ENCODE results near the gene SEC62. TPM values are rescaled to one million over a fixed set of nuclear protein-coding genes. Genes with fewer than 3 reads are reported as not detected.

The SEC62 gene
- total RNA-seq, 4 donors from 2014 or later: 20.0 to 195 (median 65.2) TPM

GRCh38 chr3:169946336-169946735 lies 20.3 kb upstream of the SEC62 start:
- no peak for TF ChIP-seq POLR2A (IDR thresholded peaks at IDR 0.05)
- TF ChIP-seq, protein P1, sequence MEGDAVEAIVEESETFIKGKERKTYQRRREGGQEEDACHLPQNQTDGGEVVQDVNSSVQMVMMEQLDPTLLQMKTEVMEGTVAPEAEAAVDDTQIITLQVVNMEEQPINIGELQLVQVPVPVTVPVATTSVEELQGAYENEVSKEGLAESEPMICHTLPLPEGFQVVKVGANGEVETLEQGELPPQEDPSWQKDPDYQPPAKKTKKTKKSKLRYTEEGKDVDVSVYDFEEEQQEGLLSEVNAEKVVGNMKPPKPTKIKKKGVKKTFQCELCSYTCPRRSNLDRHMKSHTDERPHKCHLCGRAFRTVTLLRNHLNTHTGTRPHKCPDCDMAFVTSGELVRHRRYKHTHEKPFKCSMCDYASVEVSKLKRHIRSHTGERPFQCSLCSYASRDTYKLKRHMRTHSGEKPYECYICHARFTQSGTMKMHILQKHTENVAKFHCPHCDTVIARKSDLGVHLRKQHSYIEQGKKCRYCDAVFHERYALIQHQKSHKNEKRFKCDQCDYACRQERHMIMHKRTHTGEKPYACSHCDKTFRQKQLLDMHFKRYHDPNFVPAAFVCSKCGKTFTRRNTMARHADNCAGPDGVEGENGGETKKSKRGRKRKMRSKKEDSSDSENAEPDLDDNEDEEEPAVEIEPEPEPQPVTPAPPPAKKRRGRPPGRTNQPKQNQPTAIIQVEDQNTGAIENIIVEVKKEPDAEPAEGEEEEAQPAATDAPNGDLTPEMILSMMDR (IDR thresholded peaks at IDR 0.05): no peak
- H3K9me3 ChIP-seq: no peaks in the 10 kb centered on the region
- H3K36me3 ChIP-seq: no peaks in the 10 kb centered on the region
- H3K27ac ChIP-seq: no peak overlapping the region
- no peak overlapping the region for H3K4me3 ChIP-seq
- no peak for DNase-seq
- no peaks in the 10 kb centered on the region for H3K27me3 ChIP-seq
- no peaks in the 10 kb centered on the region for H3K4me1 ChIP-seq
- intact Hi-C loops (cut with DNase I; ENCODE audit: low total_unique reads): no loop called here

DNA sequence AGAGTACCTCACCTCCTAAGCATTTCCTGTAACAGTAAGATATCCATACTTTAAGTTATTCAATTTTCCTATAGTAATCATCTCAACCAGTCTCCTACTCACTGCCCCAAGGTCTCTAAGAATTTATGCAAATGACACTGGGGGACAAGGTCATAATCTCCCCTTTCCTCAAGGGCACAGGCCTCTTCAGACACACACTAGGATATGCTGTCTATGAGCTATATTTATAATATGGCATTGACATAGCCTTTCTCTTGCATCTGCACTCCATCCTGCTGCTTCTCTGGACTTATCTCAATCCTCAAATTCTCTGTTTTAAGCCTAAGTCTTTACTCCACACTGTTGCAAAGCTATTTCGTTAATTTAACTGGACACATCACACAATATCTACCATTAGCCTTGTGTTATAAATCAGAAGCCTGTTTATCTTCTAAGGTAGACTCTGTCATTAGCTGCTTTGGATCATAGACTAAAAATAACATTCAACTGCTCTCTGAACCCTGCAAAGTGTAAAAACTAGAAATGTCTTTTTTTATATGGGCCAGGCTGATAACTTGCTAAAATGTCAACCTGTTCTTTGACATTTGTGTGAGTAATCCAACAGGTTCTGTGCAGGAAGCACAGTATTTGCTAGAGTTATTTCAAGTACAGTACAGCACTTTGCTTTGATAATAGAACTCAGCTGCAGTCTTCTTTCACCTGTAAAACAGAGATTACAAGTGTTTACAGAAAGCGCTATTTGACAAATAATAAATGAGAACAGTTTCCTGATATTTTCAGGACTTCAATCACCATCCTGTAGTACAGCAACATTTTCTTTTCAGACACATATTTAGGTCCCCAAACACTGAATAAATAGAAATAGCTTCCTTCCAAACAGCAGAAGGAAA lies 17.8 kb upstream of the SEC62 start:
- Histone ChIP-seq H3K9me3 (no peaks in the 10 kb centered on the region), H3K27me3 (no peaks in the 10 kb centered on the region), H3K4me3 (no peak overlapping the region), H3K27ac (no peak overlapping the region), H3K4me1 (no peaks in the 10 kb centered on the region), H3K36me3 (no peaks in the 10 kb centered on the region)
- DNase-seq: no peak
- TF ChIP-seq, protein P1 (IDR thresholded peaks at IDR 0.05): no peak
- TF ChIP-seq POLR2A (IDR thresholded peaks at IDR 0.05): no peak
- intact Hi-C loops (cut with DNase I; ENCODE audit: low total_unique reads): no loop called here

- no peak overlapping the region for H3K27ac ChIP-seq
- no peak for TF ChIP-seq POLR2A (IDR thresholded peaks at IDR 0.05)
- TF ChIP-seq, protein P1 (IDR thresholded peaks at IDR 0.05): no peak
These were observed 14.6 kb upstream of the SEC62 start for GRCh38 chr3:169952045-169952444.

DNA sequence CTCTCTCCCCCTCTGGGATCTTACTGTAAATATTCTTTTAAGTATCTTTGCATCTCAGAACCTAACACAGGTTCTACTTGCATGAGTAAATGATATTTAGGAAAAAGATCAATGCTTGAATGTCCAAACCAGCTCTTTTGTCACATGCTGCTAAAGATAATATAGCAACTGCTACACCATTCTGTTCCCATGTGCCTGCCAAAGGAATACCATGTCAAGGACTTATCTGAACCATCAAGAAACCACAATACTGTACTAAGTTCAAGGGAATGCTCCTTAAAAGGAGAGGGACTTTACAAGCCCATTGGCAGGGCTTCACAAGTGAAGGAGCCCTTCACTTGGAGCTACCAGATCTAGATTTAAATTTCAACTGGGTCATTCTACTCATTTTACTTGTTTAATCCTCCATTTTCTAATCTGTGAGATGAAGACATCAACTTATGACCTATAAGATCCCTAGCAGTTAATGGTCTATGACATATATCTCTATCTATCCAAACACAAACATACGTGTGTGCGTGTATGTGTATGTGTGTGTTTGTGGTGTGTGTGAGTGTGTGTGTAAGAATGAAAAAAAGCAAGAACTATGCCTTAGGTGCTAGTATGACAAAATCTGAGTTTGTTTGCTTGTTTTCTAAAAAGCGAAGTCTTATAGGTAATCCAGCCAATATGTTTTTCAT lies 13.0 kb upstream of the SEC62 start:
- Histone ChIP-seq H3K27ac (peak overlapping the region; percentile 17 to 42), H3K4me1 (no peaks in the 10 kb centered on the region), H3K4me3 (peak overlapping the region in 1 of 2 donors; percentile 3), H3K27me3 (no peaks in the 10 kb centered on the region), H3K36me3 (no peaks in the 10 kb centered on the region), H3K9me3 (no peaks in the 10 kb centered on the region)
- no peak for DNase-seq
- intact Hi-C loops (cut with DNase I; ENCODE audit: low total_unique reads): no loop called here
- TF ChIP-seq, protein P1 (IDR thresholded peaks at IDR 0.05): no peak
- TF ChIP-seq POLR2A (IDR thresholded peaks at IDR 0.05): no peak

More at GRCh38 chr3:169952045-169952444, 14.6 kb upstream of the SEC62 start:
- Histone ChIP-seq H3K27me3 (no peaks in the 10 kb centered on the region), H3K4me3 (no peak overlapping the region), H3K9me3 (no peaks in the 10 kb centered on the region), H3K36me3 (no peaks in the 10 kb centered on the region), H3K4me1 (no peaks in the 10 kb centered on the region)
- intact Hi-C loops (cut with DNase I; ENCODE audit: low total_unique reads): no loop called here
- no peak for DNase-seq

All from uterus (tissue), 4 donors.